Measurements from ENCODE around the gene CXorf49B.
"Not testable (repeated sequence)": the region's sequence is repeated elsewhere in the genome, so short reads cannot be mapped to it uniquely, and the experiment has no call there.

CXorf49B gene

GRCh38 chrX:71763049-71763448 is at the start of gene CXorf49B:
Gene CXorf49B (plus strand): TSS chrX:71763349. CDS start chrX:71763424, 75 bp downstream.
- H3K4me3 ChIP-seq (ENCODE audit: low read length): not testable (repeated sequence)

DNA sequence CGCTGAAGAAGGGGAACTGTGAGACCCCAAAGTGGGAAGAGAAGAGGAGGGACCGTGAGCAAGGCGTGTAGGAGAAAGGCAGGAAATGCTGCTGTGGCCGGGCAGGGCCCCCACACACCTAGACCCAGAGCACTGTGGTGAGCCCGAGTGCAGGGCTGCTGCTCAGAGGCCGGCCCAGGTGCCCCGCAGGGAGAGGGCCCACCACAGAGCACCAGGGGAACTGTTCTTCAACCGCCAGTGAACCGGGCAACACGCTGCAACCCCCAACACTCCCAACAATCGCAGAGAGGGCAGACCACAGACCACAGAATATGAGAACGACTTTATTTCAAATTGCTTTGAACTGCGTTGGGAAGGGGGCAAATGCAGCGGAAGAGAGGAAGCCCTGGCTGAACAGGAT is 49.1 kb upstream of the CXorf49B start:
- not testable (repeated sequence) for DNase-seq (ENCODE audit: low read depth); H3K4me3 ChIP-seq (ENCODE audit: low read length)

More at GRCh38 chrX:71763049-71763448, at the start of gene CXorf49B:
- not testable (repeated sequence) for DNase-seq (ENCODE audit: low read depth)

GRCh38 chrX:71715551-71715950 is 47.6 kb upstream of the CXorf49B start:
- H3K4me3 ChIP-seq (ENCODE audit: low read length); DNase-seq (ENCODE audit: low read depth): not testable (repeated sequence)

GRCh38 chrX:71716323-71716722 is 46.8 kb upstream of the CXorf49B start:
- not testable (repeated sequence) for DNase-seq (ENCODE audit: low read depth); H3K4me3 ChIP-seq (ENCODE audit: low read length)

- H3K4me3 ChIP-seq (ENCODE audit: low read length); DNase-seq (ENCODE audit: low read depth): not testable (repeated sequence)
Observed at GRCh38 chrX:71718185-71718584, 45.0 kb upstream of the CXorf49B start, which contains the start of gene CXorf49. Gene CXorf49 (minus strand): TSS chrX:71718285. CDS start chrX:71718151, 134 bp downstream.

DNA sequence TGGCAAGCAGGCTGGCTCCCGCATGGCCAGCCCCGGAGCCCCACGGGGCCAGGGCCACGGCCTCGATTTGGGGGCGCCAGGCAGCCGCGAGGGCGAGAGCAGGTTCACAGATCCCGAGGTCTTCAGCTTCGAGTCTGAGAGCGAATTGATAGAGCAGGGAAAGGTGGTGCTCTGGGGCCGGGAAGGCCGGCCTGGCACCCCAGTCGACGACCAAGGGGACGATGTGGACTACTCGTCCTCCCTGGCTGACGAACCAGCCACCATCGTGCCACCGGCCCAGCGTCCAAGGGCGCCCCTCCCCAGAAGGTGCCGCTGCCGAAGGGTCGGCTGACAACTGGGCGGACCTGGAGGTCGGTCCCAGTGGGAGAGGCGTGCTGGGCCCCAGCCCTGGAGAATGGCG is 44.0 kb upstream of the CXorf49B start:
- not testable (repeated sequence) for H3K4me3 ChIP-seq (ENCODE audit: low read length); DNase-seq (ENCODE audit: low read depth)

DNA sequence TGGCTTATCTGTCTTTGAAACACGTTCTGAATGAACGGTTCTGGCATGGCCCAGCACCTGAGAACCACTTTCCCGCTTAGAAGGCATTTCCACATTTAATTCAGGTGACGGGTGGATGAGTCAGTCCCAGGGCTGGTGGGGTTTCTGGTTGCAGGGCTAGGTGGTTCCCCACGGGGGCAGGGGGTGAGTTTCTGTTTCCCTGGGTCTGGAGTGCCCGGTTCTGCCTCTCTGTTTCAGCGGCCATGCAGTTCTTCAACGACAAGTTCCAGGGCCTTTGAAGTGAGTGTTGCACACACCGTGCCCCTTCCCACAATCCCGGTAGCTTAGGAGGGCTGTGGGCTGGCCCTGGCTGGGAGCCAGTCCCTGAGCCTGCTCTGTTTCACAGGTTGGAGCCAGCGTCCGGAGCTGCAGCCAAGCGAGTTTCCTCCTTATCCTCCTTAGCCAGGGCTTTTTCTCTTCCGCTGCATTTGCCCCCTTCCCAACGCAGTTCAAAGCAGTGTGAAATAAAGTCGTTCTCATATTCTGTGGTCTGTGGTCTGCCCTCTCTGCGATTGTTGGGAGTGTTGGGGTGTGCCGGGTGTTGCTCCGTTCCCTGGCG is 42.8 kb upstream of the CXorf49B start:
- DNase-seq (ENCODE audit: low read depth); H3K4me3 ChIP-seq (ENCODE audit: low read length): not testable (repeated sequence)

DNA sequence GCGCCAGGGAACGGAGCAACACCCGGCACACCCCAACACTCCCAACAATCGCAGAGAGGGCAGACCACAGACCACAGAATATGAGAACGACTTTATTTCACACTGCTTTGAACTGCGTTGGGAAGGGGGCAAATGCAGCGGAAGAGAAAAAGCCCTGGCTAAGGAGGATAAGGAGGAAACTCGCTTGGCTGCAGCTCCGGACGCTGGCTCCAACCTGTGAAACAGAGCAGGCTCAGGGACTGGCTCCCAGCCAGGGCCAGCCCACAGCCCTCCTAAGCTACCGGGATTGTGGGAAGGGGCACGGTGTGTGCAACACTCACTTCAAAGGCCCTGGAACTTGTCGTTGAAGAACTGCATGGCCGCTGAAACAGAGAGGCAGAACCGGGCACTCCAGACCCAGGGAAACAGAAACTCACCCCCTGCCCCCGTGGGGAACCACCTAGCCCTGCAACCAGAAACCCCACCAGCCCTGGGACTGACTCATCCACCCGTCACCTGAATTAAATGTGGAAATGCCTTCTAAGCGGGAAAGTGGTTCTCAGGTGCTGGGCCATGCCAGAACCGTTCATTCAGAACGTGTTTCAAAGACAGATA is 2.4 kb upstream of the CXorf49B start:
- DNase-seq (ENCODE audit: low read depth); H3K4me3 ChIP-seq (ENCODE audit: low read length): not testable (repeated sequence)

GRCh38 chrX:71764832-71765231 is 1.7 kb downstream of the CXorf49B start:
- not testable (repeated sequence) for DNase-seq (ENCODE audit: low read depth); H3K4me3 ChIP-seq (ENCODE audit: low read length)

- not testable (repeated sequence) for H3K4me3 ChIP-seq (ENCODE audit: low read length); DNase-seq (ENCODE audit: low read depth)
Observed at GRCh38 chrX:71765613-71766012, 2.5 kb downstream of the CXorf49B start.

GRCh38 chrX:71767134-71767533 is 4.0 kb downstream of the CXorf49B start:
- not testable (repeated sequence) for DNase-seq (ENCODE audit: low read depth); H3K4me3 ChIP-seq (ENCODE audit: low read length)

GRCh38 chrX:71778322-71778721 is 15.2 kb downstream of the CXorf49B start:
- not testable (repeated sequence) for DNase-seq (ENCODE audit: low read depth)

GRCh38 chrX:71782225-71782949 is 19.2 kb downstream of the CXorf49B start:
- H3K4me3 ChIP-seq (ENCODE audit: low read length); DNase-seq (ENCODE audit: low read depth): not testable (repeated sequence)

More at GRCh38 chrX:71778322-71778721, 15.2 kb downstream of the CXorf49B start:
- not testable (repeated sequence) for H3K4me3 ChIP-seq (ENCODE audit: low read length)

DNA sequence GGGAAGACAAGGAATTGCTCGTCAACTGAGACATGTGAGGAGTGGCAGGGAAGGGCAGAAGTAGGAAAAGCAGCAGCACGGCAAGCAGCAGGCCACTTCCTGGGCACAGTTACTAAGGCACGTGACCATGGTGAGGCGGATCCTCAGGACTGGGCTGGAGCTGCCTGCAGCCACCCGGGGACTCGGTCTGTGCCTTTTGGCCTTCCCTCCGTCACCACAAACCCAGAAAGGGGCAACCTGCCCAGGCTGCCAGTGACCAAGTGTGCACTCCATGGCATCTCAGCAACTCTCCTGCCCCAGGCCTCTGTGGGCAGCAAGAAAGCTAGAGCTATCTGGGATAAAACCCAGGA is 19.8 kb downstream of the CXorf49B start:
- H3K4me3 ChIP-seq (ENCODE audit: low read length); DNase-seq (ENCODE audit: low read depth): not testable (repeated sequence)

GRCh38 chrX:71783569-71784347 is 20.6 kb downstream of the CXorf49B start:
- not testable (repeated sequence) for H3K4me3 ChIP-seq (ENCODE audit: low read length)

DNA sequence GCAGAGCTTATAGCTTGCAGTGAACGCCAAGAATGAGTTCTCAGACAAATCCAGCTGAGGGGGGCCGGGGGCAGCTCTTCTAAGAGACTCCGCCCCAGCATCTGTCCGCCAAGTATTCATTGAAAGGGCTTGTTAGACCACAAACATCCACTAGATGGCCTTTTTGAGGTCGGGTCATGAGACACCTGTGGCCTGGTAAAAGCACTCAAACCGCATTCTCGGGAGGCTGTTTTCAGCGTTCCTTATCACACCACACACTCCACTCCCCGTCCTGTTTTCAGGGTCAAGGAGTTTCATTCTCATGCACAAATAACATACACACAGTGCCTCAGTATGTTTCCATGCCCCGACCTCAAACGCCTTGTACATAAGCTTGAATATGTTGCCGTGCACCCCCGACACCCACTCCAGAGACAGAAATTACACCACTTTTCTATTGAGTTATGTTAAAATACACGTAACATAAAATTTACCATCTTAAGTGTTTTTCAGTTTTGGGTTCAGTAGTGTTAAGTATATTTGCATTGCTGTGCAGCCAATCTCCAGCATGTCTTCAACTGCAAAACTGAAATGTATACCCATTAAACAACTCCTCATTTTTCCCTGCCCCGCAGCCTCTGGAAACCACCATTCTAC is 21.3 kb downstream of the CXorf49B start:
- H3K4me3 ChIP-seq (ENCODE audit: low read length); DNase-seq (ENCODE audit: low read depth): not testable (repeated sequence)

More at GRCh38 chrX:71783569-71784347, 20.6 kb downstream of the CXorf49B start:
- DNase-seq (ENCODE audit: low read depth): not testable (repeated sequence)

GRCh38 chrX:71806450-71806849 is 43.3 kb downstream of the CXorf49B start:
- not testable (repeated sequence) for H3K4me3 ChIP-seq (ENCODE audit: low read length); DNase-seq (ENCODE audit: low read depth)

All from epithelial cell of esophagus (primary cell).